T follicular helper cell (primary cell): Measurements from ENCODE around the gene STK11.
"Not testable (repeated sequence)": the region's sequence is repeated elsewhere in the genome, so short reads cannot be mapped to it uniquely, and the experiment has no call there.

Experiments used
- DNase-seq: peaks from one replicate; pipeline ENCODE4 v3.0.0-alpha.2; 2020; ENCODE audit warnings: low read depth

Gene STK11

DNA sequence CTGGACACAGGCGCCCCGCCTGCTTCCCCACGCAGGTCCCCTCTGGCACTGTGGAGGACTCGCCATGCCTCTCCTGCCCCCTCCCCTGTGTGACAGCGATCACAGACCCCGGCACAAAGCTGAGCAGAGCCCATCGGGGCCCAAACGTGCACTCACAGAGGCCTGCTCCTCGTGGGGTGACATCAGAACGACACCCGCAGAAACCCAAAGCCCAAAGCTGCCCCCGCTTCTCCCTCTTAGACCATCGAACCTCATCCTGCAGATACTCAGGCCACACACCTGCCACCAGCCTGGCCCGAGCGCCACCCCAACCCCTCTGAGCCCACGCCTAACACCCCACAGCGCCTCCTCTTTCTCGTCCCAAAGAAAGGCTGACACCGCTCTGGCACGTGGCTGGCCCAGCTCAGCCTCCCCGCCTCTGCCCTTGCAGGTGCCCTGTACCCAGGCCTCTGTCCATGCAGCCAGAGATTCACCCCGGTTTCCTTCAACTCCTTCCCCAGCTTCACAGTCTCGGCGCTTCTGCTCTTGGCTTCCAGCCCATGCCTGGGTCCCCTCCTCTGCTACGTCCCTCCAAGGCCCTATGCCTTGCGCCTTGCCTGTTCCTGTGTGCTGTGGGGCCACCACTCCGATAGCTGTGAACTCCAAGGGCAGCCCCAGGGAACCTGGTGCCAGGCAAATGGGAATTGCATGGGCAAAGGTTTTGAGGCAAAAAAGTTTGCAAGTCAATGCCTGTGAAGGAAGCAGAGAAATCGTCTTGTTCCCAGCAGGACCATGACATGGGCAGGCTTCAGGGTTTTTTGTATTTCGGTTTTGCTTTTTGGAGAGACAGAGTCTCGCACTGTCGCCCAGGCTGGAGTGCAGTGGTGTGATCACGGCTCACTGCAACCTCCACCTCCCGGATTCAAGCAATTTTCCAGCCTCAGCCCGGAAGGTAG lies 33.1 kb downstream of the STK11 start:
- no peak for DNase-seq

GRCh38 chr19:1239420-1239795 lies 33.8 kb downstream of the STK11 start:
- DNase-seq = no peak

DNA sequence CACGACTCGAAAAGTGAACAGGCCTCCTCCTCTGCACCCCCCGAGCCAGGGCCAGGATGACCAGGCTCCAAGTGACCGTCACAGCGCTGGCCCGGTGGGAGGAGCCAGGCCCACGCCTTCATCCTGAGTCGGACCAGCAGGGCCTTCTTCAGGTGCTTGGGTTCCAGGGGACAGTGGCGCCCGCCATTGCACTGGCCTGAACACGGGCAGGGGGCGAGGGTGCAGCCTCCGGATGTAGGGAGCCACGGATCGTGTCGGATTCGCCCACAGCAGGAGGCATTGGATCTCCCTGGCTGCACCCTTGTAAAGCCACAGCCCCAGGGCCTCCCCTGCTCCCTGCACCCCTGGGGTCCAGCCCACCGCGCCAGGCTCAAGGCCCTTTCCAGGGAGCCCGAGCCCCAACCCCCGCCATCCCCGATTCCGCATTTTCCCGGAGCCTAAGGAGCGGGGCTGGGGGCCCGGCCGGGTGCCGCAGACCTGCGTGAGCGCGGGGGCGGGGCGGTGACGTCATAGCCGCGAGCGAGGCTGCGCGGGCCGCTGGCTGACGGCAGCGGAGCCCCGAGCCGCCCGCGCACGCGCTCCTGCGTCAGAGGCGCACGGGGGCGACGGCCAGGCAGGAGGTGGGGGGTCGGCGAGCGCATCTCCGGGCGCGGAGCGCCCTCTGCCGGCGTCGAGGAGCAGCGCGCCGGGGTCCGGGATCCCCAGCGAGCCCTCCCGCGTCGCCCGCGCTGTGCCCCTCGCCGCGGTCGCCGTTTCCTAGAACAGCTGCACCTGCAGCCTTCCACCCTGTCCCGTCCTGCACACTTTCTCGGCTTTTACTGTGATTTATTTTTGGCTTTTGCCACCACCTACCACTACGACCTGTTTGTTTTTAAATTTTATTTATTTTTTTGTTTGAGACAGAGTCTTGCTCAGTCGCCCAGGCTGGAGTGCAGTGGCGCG lies 34.5 kb downstream of the STK11 start:
- DNase-seq = peak; percentile 94

DNA sequence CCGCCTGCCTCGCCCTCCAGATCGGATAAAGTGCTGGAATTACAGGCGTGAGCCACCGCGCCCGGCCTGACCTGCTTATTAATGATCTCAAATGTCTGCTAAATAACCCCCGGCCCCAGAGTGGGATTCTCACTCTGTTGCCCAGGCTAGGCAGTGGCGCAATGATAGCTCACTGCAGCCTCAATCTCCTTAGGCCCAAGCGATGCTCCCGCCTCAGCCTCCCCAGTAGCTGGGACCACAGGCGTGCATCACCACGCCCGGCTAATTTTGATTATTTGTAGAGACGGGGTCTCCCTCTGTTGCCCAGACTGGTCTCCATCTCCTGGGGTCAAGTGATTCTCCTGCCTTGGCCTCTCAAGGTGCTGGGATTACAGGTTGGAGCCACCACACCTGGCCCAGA lies 35.3 kb downstream of the STK11 start:
- DNase-seq = no peak

DNA sequence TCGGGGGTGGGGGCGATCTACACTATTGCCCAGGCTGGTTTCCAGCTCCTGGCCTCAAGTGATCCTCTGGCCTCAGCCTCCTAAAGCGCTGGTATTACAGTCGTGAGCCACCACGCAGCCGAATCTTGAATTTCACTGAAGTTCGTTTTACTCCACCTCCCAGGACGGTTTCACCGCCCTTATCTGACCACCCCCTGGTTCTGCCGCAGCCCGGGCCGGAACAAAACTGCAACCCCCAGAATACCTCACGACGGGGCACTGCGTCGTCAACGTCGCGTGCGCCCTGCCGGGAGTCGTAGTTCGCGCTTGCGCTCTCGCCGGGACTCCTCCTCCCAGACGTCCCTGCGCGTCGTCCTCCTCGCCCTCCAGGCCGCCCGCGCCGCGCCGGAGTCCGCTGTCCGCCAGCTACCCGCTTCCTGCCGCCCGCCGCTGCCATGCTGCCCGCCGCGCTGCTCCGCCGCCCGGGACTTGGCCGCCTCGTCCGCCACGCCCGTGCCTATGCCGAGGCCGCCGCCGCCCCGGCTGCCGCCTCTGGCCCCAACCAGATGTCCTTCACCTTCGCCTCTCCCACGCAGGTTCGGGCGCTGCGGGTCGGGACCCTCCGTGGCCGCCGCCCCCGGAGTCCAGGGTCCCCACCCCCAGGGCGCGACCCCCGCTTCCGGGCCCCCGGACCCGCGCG lies 36.0 kb downstream of the STK11 start, which contains the start of gene ATP5F1D:
ATP5F1D (plus strand) TSS at position 335 of the 679 bp plus-strand sequence; CDS start at position 435, 100 bp downstream.
- DNase-seq = peak; percentile 80

DNA sequence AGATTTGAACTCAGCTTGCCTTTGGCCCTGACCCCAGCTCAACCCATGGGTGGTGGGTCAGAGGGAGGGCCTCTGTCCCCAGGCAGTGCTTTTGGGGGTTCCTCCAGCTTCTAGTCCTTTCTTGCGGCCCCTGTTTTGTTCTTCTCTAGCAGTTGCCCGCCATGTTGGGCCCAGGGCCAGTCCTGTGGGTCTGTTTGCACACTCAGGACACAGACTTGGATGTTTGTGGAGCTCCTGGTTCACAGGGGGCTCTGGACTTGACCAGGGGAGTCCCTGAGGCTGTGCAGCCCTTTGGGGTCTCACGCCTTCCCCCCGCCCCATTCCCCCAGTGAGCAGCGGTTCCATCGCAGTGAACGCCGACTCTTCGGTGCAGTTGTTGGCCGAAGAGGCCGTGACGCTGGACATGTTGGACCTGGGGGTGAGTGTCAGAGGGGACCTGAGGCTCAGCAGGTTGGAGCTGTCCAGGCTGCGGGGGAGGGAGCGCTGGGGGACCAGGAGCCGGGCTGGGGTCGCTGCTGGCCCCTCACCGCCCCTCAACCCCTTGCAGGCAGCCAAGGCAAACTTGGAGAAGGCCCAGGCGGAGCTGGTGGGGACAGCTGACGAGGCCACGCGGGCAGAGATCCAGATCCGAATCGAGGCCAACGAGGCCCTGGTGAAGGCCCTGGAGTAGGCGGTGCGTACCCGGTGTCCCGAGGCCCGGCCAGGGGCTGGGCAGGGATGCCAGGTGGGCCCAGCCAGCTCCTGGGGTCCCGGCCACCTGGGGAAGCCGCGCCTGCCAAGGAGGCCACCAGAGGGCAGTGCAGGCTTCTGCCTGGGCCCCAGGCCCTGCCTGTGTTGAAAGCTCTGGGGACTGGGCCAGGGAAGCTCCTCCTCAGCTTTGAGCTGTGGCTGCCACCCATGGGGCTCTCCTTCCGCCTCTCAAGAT lies 38.5 kb downstream of the STK11 start:
- DNase-seq = peak; percentile 79

DNA sequence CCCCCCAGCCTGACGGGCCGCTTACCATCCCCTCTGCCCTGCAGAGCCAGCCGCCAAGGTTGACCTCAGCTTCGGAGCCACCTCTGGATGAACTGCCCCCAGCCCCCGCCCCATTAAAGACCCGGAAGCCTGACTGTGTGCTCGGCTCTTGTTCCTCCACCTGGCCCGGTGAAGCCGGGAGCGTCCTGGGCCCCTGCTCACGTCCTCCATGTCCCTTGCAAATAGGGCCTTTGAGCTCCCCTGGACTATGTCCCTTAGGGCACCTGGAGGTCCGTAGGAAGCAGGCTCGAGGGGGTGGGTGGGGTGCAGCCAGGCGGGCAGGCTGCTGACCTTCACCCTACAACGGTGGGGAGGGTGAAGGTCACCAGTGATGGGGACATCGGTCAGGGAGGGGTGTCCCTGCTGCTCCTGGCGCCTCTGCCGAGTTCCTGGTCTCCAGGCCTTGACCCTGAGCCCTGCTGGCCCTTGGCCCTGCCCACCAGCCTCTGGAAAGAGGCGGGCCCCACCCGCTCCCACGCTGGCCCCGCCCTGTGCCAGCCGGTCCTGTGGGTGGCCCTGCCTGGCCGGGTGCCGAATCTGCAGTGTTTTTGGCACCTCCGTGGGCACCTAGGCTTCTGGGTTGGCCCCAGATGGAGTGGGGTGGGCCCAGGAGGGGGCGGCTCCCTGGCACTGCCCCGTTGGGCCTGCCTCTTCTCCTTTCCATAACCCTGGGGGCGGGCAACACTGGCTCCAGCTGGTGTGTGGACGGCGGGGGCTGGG lies 39.3 kb downstream of the STK11 start:
- no peak for DNase-seq

- DNase-seq = no peak
Observed at GRCh38 chr19:1245494-1246264, 40.1 kb downstream of the STK11 start.

- not testable (repeated sequence) for DNase-seq
Observed at GRCh38 chr19:1246265-1247087, 40.9 kb downstream of the STK11 start.

- no peak for DNase-seq
Observed at GRCh38 chr19:1247748-1248138, 42.2 kb downstream of the STK11 start.

GRCh38 chr19:1248139-1248785 lies 42.7 kb downstream of the STK11 start, which contains the start of gene MIDN:
Gene MIDN (plus strand): TSS chr19:1248583. CDS start chr19:1250297, 1,714 bp downstream.
- DNase-seq = peak; percentile 63

GRCh38 chr19:1248786-1249297 lies 43.3 kb downstream of the STK11 start:
- peak; percentile 82 for DNase-seq

DNA sequence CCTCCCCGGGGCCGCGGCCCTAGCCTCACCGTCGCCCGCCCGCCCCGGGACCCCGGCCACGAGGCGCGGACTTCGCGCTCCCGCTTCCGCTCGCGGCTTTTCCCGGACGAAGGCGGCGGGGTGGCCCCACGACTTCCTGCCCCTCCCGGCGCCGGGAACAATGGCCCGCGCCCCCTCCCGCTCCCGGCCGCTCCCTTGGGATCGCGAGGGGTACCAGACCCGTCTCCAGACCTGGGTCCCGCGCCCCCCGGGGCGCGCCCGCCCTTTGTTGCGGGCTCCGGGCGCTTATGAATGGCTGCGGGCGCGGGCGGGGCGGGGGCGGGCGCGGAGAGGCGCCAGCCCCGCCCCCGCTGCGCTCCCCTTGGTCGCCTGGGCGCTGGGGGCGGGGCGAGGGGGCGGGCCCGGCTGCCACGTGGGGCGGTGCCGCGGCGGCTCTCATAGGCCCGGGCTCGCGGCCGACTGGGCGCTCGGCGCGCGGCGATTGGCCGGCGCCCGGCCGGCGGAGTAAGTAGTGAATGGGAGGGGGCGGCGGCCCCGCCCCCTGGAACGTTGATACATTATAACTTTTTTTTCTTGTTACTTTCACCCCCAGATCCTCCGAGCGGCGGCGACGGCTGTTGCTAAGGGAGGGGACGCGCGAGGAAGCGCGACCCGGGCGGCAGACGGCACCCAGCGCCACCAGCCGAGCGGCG lies 43.9 kb downstream of the STK11 start:
- peak; percentile 90 for DNase-seq

GRCh38 chr19:1249990-1250436 lies 44.4 kb downstream of the STK11 start:
- no peak for DNase-seq

GRCh38 chr19:1250437-1251260 lies 45.1 kb downstream of the STK11 start:
- peak; percentile 59 for DNase-seq
